K562 (cell line): ENCODE measurements around the gene MYMK. TPM values are rescaled to one million over a fixed set of nuclear protein-coding genes. Genes with fewer than 3 reads are reported as not detected.

ENCODE experiments used
- ATF4 ChIP-seq: fragments of 450-650 bp; formaldehyde crosslinking; IDR thresholded peaks from 2 replicates; pipeline ENCODE4 v1.4.0; 2022; ENCODE audit warnings: mild to moderate bottlenecking, moderate library complexity
- BHLHE40 ChIP-seq: IDR thresholded peaks from 2 replicates; pipeline ENCODE4 v1.6.1; 2011; ENCODE audit warnings: low read length, improper control_type of control experiment
- CSDE1 ChIP-seq, 2 experiments: fragments of 450-650 bp; IDR thresholded peaks; 2 replicates each; pipeline ENCODE4 v1.6.1; 2016; ENCODE audit warnings: mild to moderate bottlenecking in 1 of 2
- MGA ChIP-seq: fragments of 450-650 bp; IDR thresholded peaks from 2 replicates; pipeline ENCODE4 v1.6.1; 2016; ENCODE audit warnings: mild to moderate bottlenecking, moderate library complexity
- NCOA1 ChIP-seq: fragments of 450-650 bp; IDR thresholded peaks from 2 replicates; pipeline ENCODE4 v1.6.1; 2016; ENCODE audit warnings: low read depth
- POLR2G ChIP-seq: fragments of 200-400 bp; formaldehyde crosslinking; IDR thresholded peaks from 2 replicates; pipeline ENCODE4 v1.6.1; 2017; ENCODE audit warnings: low read depth, mild to moderate bottlenecking, antibody characterized with exemption, low read length, moderate library complexity
- PURB ChIP-seq: sonication (generic); formaldehyde crosslinking; IDR thresholded peaks from 2 replicates; pipeline ENCODE4 v1.9.0; 2021; ENCODE audit warnings: low read depth, mild to moderate bottlenecking, missing genetic modification reagents
- SP2 ChIP-seq: IDR thresholded peaks from 2 replicates; pipeline ENCODE4 v1.6.1; 2011; ENCODE audit warnings: mild to moderate bottlenecking, low read depth, low read length, moderate library complexity; ENCODE audit not compliant: poor library complexity, severe bottlenecking; ENCODE audit errors: extremely low read depth
- ZNF274 ChIP-seq: IDR thresholded peaks from 2 replicates; pipeline ENCODE4 v1.6.1; 2011; ENCODE audit warnings: low read depth, mild to moderate bottlenecking, low read length, moderate library complexity, borderline replicate concordance
- ZNF280B ChIP-seq: fragments of 250-450 bp; sonication (Bioruptor Pico); IDR thresholded peaks from 2 replicates; pipeline ENCODE4 v1.5.1; 2021; ENCODE audit warnings: mild to moderate bottlenecking
- ZNF398 ChIP-seq: fragments of 250-450 bp; sonication (Bioruptor Pico); IDR thresholded peaks from 2 replicates; pipeline ENCODE4 v1.8.0; 2021; ENCODE audit warnings: moderate library complexity, mild to moderate bottlenecking, inconsistent platforms
- polyA plus RNA-seq, 8 experiments: library from polyadenylated mRNA; depleted of rRNA in 4 of 8; stranded (reverse) in 5 of 8; unstranded in 3 of 8; fragments of >200 nt; fragmentation: Nextera tagmentation in 2 of 8; fragmentation: Illumina TruSeq in 1 of 8; extraction: Ambion mirVana in 2 of 8; extraction: Trizol in 1 of 8; gene quantifications; 2 replicates each; pipeline versions ENCODE4 v1.2.1 to v1.2.3, GENCODE V29; 2011 to 2014; ENCODE audit warnings: inconsistent platforms in 1 of 8, missing spikeins in 1 of 8
- total RNA-seq, 7 experiments: library from RNA; depleted of rRNA in 6 of 7; stranded (reverse); fragments of >200 nt in 6 of 7; fragmentation: Illumina TruSeq in 2 of 7; extraction: Trizol in 2 of 7; gene quantifications; 2 replicates each; pipeline versions ENCODE4 v1.2.1 to v1.2.3, GENCODE V29; 2011 to 2021; ENCODE audit warnings: low replicate concordance in 1 of 7

The MYMK gene
- total and polyA plus RNA-seq, 9 of the 15 experiments (the other 6 are each of a cell fraction or from before 2014, with no cell fraction given): not detected

GRCh38 chr9:133505901-133506652, 18.7 kb downstream of the MYMK start (continued):
- TF ChIP-seq ZNF274 (no peak), ZNF280B (CRISPR knock-in tag) (no peak), ZNF398 (CRISPR knock-in tag) (no peak), MGA (no peak), POLR2G (no peak), ATF4 (CRISPR knock-in tag) (no peak), NCOA1 (no peak), BHLHE40 (0 out of 2 replicates have a peak, but pooled peaks have one; percentile 21), SP2 (no peak), CSDE1 (IDR thresholded peaks at IDR 0.05) (no peak), PURB (no peak)
